HCT116 (cell line): ENCODE data around the gene NEUROG1. TPM values are rescaled to one million over a fixed set of nuclear protein-coding genes. Genes with fewer than 3 reads are reported as not detected.

Source experiments
- ATAC-seq: fragments of 200-7000 bp; cut with Tn5 transposase; 2 replicates; pipeline ENCODE4 v1.9.1; 2020; ENCODE audit warnings: mild to moderate bottlenecking, moderate library complexity
- BruUV-seq: library from RNA; stranded (reverse); fragments of 400-500 nt; replicated peaks from 2 replicates; lab custom pipeline; 2021; lab: Mats Ljungman, UMichigan
- CTCF ChIA-PET: fragments of 300-600 bp; sonication (Branson Sonifier 250); formaldehyde crosslinking; loops from one replicate; lab custom pipeline; 2021; ENCODE audit warnings: antibody characterized with exemption; lab: Charles Lee
- POLR2A ChIA-PET: fragments of 300-600, 350-600 bp; sonication (Branson Sonifier 250); formaldehyde crosslinking; loops from one replicate; lab custom pipeline; 2021; ENCODE audit warnings: antibody characterized with exemption; lab: Charles Lee
- RAD21 ChIA-PET, 2 experiments: fragments of 300-600 bp; sonication (Branson Sonifier 250); formaldehyde crosslinking; loops; one replicate each; lab custom pipeline; 2023; ENCODE audit warnings: low total read pairs in 2 of 2; ENCODE audit not compliant: uncharacterized antibody in 2 of 2, unreplicated experiment in 2 of 2, low non-redundant PET in 1 of 2; lab: Charles Lee
- DNase-seq: peaks from one replicate; pipeline ENCODE4 v3.0.0-alpha.2; 2010; ENCODE audit warnings: low read depth, low spot score
- H2AFZ ChIP-seq: fragments of 200-600 bp; shearing (Covaris generic), sonication (generic); 2 replicates; pipeline ENCODE4 v1.6.1; 2017; ENCODE audit warnings: low read depth, mixed run types, mixed read lengths, antibody characterized with exemption, low read length; ENCODE audit not compliant: poor library complexity, severe bottlenecking
- H3K27ac ChIP-seq: 2 replicates; pipeline ENCODE4 v1.5.1; 2012; ENCODE audit warnings: low read depth, low read length
- H3K27me3 ChIP-seq: fragments of 200-600 bp; sonication (generic); 2 replicates; pipeline ENCODE4 v1.6.1; 2016; ENCODE audit warnings: mixed run types, low read length, mixed read lengths; ENCODE audit not compliant: insufficient read depth
- H3K36me3 ChIP-seq, 2 experiments: fragments of 200-500 bp in 1 of 2; fragments of 200-600 bp in 1 of 2; sonication (Bioruptor generic) in 1 of 2; sonication (generic) in 1 of 2; 2 replicates each; pipeline versions ENCODE4 v1.5.1 to v1.6.1; 2014 to 2016; ENCODE audit warnings: low read length in 2 of 2, inconsistent platforms in 1 of 2, mixed read lengths in 1 of 2, mixed run types in 1 of 2; ENCODE audit not compliant: insufficient read depth in 2 of 2, control insufficient read depth in 1 of 2
- H3K4me1 ChIP-seq, 2 experiments: fragments of 200-600 bp in 1 of 2; sonication (generic) in 1 of 2; 2 replicates each; pipeline versions ENCODE4 v1.5.1 to v1.6.1; 2012 to 2017; ENCODE audit warnings: low read length in 2 of 2, inconsistent platforms in 1 of 2, mild to moderate bottlenecking in 1 of 2, mixed read lengths in 1 of 2, mixed run types in 1 of 2, moderate library complexity in 1 of 2; ENCODE audit not compliant: insufficient read depth in 2 of 2, control insufficient read depth in 1 of 2
- H3K4me2 ChIP-seq: fragments of 200-600 bp; sonication (generic); 2 replicates; pipeline ENCODE4 v1.6.1; 2017; ENCODE audit warnings: mixed run types, low read length, mixed read lengths
- H3K4me3 ChIP-seq, 2 experiments: fragments of 200-600 bp in 1 of 2; sonication (generic) in 1 of 2; replicated peaks in 1 of 2; 2 replicates each; pipeline ENCODE4 v1.5.1; 2011 to 2016; ENCODE audit warnings: low read length in 2 of 2, control low read depth in 1 of 2, low read depth in 1 of 2, mild to moderate bottlenecking in 1 of 2, mixed read lengths in 1 of 2, mixed run types in 1 of 2
- H3K79me2 ChIP-seq: fragments of 200-600 bp; sonication (generic); 2 replicates; pipeline ENCODE4 v1.6.1; 2017; ENCODE audit warnings: mild to moderate bottlenecking, mixed run types, low read length, moderate library complexity, mixed read lengths; ENCODE audit not compliant: insufficient read depth
- H3K9ac ChIP-seq: fragments of 200-600 bp; sonication (generic); 2 replicates; pipeline ENCODE4 v1.6.1; 2016; ENCODE audit warnings: low read length, mixed read lengths
- H3K9me2 ChIP-seq: fragments of 200-600 bp; sonication (generic), shearing (Covaris generic); 2 replicates; pipeline ENCODE4 v1.6.1; 2017; ENCODE audit warnings: mixed run types, mild to moderate bottlenecking, moderate library complexity; ENCODE audit not compliant: insufficient read depth
- H3K9me3 ChIP-seq, 2 experiments: fragments of 200-500 bp in 1 of 2; fragments of 200-600 bp in 1 of 2; sonication (Bioruptor generic) in 1 of 2; sonication (generic) in 1 of 2; 2 replicates each; pipeline ENCODE4 v1.6.1; 2014 to 2017; ENCODE audit warnings: low read length in 2 of 2, mixed read lengths in 2 of 2, inconsistent platforms in 1 of 2, low read depth in 1 of 2, mild to moderate bottlenecking in 1 of 2, mixed run types in 1 of 2, moderate library complexity in 1 of 2; ENCODE audit not compliant: control insufficient read depth in 1 of 2, insufficient read depth in 1 of 2
- H4K20me1 ChIP-seq: fragments of 200-600 bp; sonication (generic), shearing (Covaris generic); 2 replicates; pipeline ENCODE4 v1.6.1; 2017; ENCODE audit warnings: mixed run types, mild to moderate bottlenecking, moderate library complexity; ENCODE audit not compliant: insufficient read depth
- EZH2phosphoT487 ChIP-seq: fragments of 200-600 bp; IDR thresholded peaks from 2 replicates; pipeline ENCODE4 v1.6.1; 2018; ENCODE audit warnings: antibody characterized with exemption, borderline replicate concordance
- FOSL1 ChIP-seq: IDR thresholded peaks from 2 replicates; pipeline ENCODE4 v1.6.1; 2012; ENCODE audit warnings: low read depth
- JUND ChIP-seq: IDR thresholded peaks from 2 replicates; pipeline ENCODE4 v1.6.1; 2012
- POLR2A ChIP-seq: IDR thresholded peaks from 2 replicates; pipeline ENCODE4 v1.7.0; 2011; ENCODE audit warnings: borderline replicate concordance; ENCODE audit not compliant: insufficient read depth, insufficient read length; ENCODE audit errors: extremely low read depth
- POLR2AphosphoS5 ChIP-seq: IDR thresholded peaks from 2 replicates; pipeline ENCODE4 v1.6.1; 2011; ENCODE audit warnings: mild to moderate bottlenecking, low read depth, low read length, moderate library complexity
- YY1 ChIP-seq: IDR thresholded peaks from 2 replicates; pipeline ENCODE4 v1.6.1; 2011; ENCODE audit warnings: low read length, low read depth, moderate library complexity, mild to moderate bottlenecking; ENCODE audit not compliant: insufficient replicate concordance; ENCODE audit errors: extremely low read depth
- intact Hi-C: fragments of 100-400 bp; cut with micrococcal nuclease; formaldehyde crosslinking; loops from 2 replicates; pipeline ENCODE4 v1.10.0; 2022
- total RNA-seq: library from RNA; stranded (reverse); gene quantifications from one replicate; pipeline ENCODE4 v1.2.1, GENCODE V29; 2021; ENCODE audit not compliant: unreplicated experiment
- TF ChIP-seq, protein P1 (sequence below), 3 experiments: fragments of 200-600 bp in 1 of 3; sonication (generic) in 1 of 3; IDR thresholded peaks in 2 of 3; conservative IDR thresholded peaks in 1 of 3; 2 replicates each; pipeline ENCODE4 v1.5.1; 2012 to 2017; ENCODE audit warnings: low read depth in 2 of 3, low read length in 2 of 3, antibody characterized with exemption in 1 of 3, borderline replicate concordance in 1 of 3, control low read depth in 1 of 3, mild to moderate bottlenecking in 1 of 3, mixed read lengths in 1 of 3, mixed run types in 1 of 3, moderate library complexity in 1 of 3; ENCODE audit not compliant: insufficient read depth in 1 of 3

Gene NEUROG1
- total RNA-seq, 1 experiment from 2014 or later: not detected

DNA sequence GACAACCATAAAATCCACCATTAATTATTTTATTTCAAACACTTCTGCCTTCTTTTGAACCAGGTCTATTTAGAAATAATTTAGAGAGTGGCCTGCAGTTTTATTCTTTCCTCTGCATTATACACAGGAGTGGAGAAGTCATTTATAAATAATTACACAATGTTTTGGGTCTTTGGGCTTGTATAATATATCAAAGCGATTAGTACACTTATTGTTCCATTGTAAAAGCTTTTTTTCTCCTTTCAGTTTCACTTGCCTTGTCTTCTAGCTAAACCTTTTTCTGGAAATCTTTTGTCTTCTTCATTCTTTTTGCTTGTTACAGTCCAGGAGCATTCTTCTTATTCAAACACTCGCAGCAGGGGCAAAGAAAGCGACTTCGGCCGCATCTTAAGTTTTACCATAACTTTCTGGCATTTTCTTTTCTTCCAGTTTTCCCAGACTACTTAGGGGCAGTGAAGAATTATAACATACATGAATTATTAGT, 7.3 kb upstream of the NEUROG1 start:
- Histone ChIP-seq H3K4me2 (no peak overlapping the region), H3K4me3 (no peak overlapping the region), H4K20me1 (no peaks in the 10 kb centered on the region), H3K27ac (no peak overlapping the region), H2AFZ (no peak overlapping the region), H3K4me1 (no peaks in the 10 kb centered on the region), H3K9me2 (no peaks in the 10 kb centered on the region), H3K9ac (no peak overlapping the region), H3K27me3 (peaks cover 4% of the 10 kb centered on the region; the same call in 1 of the 2 replicates), H3K79me2 (no peaks in the 10 kb centered on the region), H3K9me3 (no peaks in the 10 kb centered on the region), H3K36me3 (no peaks in the 10 kb centered on the region)
- DNase-seq (no peak), ATAC-seq (no peak)
- ChIA-PET POLR2A (no interaction called here), CTCF (interaction anchor here (1.4 kb wide), 1 partner anchor 8 kb away, joined by 5 read pairs; no protein-coding TSS in a partner anchor), RAD21 (no interaction called here)
- intact Hi-C loops: no loop called here
- TF ChIP-seq POLR2A: no peak
- TF ChIP-seq FOSL1: no peak
- TF ChIP-seq JUND: no peak
- TF ChIP-seq, protein P1, sequence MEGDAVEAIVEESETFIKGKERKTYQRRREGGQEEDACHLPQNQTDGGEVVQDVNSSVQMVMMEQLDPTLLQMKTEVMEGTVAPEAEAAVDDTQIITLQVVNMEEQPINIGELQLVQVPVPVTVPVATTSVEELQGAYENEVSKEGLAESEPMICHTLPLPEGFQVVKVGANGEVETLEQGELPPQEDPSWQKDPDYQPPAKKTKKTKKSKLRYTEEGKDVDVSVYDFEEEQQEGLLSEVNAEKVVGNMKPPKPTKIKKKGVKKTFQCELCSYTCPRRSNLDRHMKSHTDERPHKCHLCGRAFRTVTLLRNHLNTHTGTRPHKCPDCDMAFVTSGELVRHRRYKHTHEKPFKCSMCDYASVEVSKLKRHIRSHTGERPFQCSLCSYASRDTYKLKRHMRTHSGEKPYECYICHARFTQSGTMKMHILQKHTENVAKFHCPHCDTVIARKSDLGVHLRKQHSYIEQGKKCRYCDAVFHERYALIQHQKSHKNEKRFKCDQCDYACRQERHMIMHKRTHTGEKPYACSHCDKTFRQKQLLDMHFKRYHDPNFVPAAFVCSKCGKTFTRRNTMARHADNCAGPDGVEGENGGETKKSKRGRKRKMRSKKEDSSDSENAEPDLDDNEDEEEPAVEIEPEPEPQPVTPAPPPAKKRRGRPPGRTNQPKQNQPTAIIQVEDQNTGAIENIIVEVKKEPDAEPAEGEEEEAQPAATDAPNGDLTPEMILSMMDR (IDR thresholded peaks at IDR 0.05 in 2 of 3, conservative IDR thresholded peaks at IDR 0.05 in 1 of 3; ENCODE audit: borderline replicate concordance in 1 of 3, insufficient read depth in 1 of 3, low read depth in 2 of 3, low read length in 2 of 3): no peak
- no peak for TF ChIP-seq YY1
- TF ChIP-seq POLR2AphosphoS5: no peak
- TF ChIP-seq EZH2phosphoT487: no peak
- no TSS peak for BruUV-seq
